Fibroblast of skin of back (primary cell): ENCODE results near the gene GPR151. TPM values are rescaled to one million over a fixed set of nuclear protein-coding genes. Genes with fewer than 3 reads are reported as not detected.
"Not testable (repeated sequence)": the region's sequence is repeated elsewhere in the genome, so short reads cannot be mapped to it uniquely, and the experiment has no call there.

Source experiments
- DNase-seq: peaks from one replicate; pipeline ENCODE4 v3.0.0-alpha.2; 2013
- polyA plus RNA-seq, 2 experiments: library from polyadenylated mRNA; unstranded; fragments of 120-200 nt; gene quantifications; one replicate each; pipeline ENCODE4 v1.2.1, GENCODE V29; 2013; ENCODE audit not compliant: insufficient read length in 2 of 2

Gene GPR151
- not detected for polyA plus RNA-seq (2013, experiment 1 of 2; ENCODE audit: insufficient read length)
- not detected for polyA plus RNA-seq (2013, experiment 2 of 2; ENCODE audit: insufficient read length)

DNA sequence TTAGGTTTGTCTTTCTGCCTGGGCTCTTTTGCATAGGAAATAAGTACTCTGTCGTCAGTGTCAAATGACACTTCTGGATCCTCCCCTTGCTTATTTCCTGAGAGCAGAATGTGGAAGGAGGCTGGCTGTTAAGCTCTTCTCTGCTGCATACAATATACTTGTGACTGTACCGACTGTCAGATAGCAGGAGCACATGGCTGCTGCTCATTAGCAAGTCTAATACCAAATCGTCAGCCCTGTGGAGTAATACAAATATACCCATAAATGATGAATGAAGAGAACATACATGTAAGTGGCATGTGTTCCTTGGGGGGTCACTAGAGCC lies at the start of gene GPR151:
TSS of gene GPR151 (minus strand) at position 40 of the 325 bp plus-strand sequence. CDS start 77 bp downstream, outside the sequence.
- DNase-seq, result no peak

DNA sequence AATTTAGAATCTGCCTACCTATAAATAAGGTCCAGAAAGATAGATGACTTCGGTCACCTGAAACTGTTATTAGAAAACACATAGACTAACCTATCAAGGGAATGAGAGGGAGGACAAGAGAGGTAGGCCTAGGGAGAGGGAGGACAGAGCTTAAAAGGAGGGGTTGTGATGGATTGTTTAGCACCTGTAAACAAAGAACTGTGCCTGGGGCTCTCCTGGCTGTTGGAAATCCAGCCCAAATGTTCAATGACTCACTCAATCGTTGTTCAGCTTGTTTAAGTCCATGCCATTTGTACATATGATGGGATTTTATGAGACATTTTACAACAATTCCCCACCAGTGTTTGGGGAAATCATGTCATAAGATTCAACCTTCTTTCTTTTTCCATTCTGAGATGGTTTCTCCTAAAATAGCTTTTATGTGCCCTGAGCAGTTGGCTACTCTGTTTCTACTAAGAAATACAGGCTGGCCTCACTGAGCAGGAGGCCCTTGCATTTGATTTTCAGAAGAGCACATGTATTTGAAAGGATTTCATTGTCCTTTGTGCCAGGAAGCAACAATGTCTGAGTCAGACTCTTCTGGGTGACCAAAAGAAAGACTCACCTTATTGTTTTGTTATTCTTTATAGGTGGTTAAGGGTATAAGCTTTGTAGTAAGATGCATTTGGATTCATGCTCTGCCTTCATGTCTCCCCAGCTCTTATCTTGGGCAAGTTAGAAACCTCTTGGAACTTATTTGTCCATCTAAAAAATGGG lies 48.2 kb upstream of the GPR151 start:
- DNase-seq, result no peak

DNA sequence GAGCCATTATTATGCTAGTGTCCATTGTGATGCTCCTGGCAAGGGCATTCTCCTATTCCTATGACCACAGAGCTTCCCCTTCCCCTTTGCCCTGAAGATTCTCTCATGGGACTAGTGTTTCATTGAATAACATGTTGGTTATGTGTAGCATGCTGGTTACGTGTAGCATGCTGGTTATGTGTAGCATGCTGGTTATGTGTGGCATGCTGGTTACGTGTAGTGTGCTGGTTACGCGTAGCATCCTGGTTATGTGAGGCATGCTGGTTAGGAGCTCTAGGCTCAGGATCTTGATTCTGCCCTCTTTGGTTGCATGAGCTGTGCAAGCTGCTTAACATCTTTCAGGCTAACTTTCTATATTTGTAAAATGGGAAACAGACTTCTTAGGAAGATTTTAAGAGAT lies 46.5 kb upstream of the GPR151 start:
- no peak for DNase-seq

DNA sequence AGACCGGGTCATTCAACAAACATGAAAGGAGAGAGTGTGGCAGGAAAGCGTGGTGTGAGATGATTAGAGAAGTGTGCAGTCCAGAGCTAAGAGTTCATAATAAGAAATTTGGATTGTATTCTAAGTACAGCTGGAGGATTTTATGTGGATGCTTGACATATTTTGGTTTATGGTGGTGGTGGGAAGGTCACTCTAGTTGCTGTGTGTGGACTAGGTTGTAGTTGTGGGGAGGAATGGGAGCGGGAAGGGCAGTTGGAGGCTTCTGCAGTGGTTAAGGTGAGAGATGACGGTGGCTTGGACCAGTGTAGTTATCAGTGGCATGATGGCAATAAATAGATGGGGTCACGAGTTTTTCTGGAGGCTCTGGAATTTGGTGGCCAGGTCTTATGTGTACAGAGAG lies 45.7 kb upstream of the GPR151 start:
- peak; percentile 24 for DNase-seq

DNA sequence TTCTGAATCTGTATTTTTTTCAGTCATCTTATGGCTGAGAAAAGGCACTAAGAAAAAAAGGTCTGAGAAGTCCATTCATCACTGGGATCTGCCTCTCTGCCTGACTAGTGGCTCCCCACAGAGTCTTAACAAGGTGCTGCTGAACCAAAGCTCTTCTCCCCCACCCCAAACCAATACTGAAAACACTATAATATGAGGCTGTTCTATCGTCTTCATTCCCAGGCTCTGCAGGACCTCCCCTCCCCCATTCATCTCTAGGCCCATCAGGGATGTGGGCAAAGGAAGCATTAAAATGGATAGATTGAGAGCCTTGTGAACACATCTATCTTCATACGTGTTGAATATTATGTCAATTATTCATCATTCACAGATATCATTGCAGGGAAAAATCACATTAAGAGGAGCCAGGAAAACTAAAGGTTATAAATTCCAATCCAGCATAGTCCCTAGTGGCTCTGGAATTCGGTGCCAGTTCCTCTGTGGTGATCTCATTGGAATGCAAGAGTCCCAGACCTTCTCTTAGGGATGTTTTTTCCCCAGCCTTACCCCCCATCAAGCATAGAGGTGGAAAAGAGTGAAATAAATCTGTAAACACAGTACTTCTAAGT lies 44.3 kb upstream of the GPR151 start:
- peak; percentile 89 for DNase-seq

DNA sequence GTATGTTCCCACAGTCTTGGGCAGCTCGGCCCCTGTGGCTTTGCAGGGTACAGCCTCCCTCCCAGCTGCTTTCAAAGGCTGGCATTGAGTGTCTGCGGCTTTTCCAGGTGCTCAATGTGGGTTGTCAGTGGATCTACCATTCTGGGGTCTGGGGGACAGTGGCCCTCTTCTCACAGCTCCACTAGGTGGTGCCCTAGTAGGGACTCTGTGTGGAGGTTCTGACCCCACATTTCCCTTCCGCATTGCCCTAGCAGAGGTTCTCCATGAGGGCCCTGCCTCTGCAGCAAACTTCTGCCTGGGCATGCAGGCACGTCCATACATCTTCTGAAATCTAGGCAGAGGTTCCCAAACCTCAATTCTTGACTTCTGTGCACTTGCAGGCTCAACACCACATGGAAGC lies 40.9 kb upstream of the GPR151 start:
- DNase-seq, result not testable (repeated sequence)

DNA sequence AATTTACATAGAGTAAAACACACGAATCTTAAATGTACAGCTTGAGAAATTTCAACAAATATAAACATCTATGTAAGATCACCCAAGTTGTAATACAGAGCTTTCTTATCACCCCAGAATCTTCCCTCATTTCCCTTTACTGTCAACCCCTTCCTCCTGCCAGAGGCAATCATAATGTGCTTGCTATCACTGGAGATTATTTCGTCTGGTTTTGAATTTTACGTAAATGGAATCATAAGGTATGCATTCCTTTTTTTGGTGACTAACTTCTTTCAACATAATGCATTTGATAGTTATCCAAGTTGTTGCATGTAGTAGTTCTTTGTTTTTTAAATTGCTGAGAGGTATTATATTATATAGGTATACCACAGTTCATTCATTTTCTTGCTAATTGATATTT lies 37.5 kb upstream of the GPR151 start:
- DNase-seq, result no peak

DNA sequence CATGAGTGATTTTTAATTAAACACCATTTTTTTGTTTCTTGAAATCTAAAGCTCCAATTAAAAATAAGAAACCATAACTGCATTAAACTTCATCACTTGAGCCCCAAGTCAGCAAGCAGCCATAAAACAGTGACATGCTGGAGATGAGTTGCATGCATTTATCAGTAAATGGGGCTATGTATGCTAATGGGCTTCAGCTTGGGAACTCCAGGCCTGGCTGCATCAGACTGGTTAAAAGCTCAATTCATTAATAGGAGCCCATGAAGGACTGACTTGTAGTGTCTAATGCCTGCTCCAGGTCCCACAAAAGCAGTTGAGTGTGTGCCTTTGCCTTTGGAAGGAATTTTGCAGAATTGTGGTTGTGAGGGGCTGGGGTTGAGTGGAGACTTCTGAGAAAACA lies 33.6 kb upstream of the GPR151 start:
- DNase-seq, result no peak

DNA sequence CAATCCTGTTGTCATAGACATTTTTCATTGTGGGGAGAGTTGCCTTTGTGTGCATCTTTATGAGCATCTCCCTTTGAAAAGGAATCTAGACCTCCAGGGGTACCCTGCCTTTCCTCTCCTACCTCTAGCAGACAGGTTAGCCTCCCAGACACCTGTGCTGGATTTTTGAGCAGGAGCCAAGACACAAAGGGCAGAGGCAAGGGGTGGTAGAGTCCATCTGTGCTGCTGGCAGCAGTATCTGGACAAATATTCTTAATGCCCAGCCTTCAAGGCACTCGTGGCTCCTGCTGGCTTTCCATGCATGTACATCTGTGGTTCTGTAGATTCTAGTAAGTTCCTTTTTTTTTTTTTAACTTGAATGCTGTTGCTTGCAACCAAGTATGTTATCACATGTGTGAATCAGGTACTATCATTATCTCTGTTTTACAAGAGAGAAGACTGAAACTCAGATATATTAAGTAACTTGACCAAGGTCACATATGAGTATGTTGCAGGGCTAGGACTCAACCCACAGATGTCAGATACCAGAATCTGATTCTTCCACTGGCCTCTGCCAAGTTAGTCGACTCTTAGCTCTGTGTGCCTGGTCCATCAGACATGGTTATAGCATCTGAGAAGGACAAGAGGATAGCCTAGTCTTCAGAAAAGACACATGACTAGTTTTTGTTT lies 32.9 kb upstream of the GPR151 start:
- no peak for DNase-seq

DNA sequence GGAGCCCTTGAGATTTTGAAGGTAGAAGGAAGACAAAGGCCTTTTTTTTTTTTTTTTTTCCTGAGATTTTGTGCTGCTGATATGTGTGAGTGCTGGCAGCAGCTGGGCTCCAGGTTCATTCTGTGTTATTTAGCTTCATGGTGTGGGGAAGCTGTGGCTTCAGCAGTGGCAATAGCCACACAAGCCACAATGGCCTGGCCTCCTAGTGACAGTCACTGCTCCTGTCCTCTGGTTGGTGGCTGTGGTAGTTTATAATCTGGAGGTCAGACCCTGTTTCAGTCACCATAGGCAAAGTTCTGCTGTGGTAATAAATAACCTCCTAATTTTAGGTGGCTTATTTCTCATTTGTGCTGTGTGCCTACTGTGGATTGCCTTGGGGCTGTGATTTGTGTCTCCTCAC lies 28.2 kb upstream of the GPR151 start:
- DNase-seq, result no peak

DNA sequence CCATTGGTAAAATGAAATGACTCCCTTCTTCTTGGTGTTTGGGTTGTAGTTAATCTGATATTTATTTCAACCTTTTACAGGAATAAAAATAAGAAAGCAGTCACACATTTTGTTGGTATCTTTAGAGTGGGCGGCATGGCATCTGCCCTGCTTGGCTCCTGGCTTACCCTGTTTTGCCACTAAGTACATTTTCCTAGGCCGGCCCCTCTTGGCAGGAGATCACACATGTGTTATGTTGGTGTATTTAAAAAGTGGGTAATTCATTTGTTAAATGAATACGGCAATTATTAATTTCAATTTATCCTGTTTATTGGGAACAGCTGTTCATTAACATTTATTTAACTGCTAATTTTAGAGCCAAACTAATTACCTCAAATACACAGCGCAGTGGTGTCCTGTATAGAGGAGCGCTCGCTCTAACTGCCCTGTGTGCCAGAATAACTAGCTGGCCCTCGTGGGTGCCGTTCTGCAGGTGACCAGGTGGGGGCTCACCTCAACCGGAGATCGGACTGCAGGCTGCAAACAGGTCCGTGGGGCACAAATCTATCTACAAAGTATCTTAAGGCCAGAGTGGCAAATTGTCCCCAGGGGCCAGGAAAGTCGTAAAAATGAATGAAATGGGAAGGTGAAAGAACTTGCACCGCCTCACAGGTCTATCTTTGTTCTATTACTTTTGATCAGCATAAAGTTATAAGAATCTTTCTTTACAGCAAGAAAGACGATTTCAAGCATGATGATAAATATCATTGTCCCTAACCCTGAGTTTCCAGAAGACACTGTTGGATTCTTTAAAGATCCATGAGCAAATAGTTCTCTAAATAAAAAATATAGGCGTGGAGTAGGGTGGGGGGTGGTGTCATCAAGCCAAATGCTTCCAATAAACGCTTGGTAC lies 26.2 kb upstream of the GPR151 start:
- DNase-seq, result peak; percentile 40

DNA sequence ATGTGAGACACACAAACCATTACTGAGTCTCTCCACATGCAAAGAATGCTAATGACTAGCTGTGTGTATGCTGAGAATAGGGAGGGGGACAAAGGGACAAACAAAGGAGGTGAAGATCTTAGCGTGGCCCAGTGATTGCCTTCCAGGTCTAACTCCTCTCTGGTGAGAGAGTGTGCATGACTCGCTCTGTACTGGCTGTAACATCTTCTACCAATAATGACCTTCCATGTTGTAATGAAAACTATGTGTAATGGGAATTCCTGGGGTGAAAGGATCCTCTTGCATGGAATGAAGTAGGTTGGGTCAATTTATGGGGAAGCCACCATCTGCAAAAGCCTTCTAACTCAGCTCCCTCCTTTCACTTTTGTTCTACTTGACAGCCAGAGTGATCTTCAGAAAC lies 24.4 kb upstream of the GPR151 start:
- DNase-seq, result no peak

DNA sequence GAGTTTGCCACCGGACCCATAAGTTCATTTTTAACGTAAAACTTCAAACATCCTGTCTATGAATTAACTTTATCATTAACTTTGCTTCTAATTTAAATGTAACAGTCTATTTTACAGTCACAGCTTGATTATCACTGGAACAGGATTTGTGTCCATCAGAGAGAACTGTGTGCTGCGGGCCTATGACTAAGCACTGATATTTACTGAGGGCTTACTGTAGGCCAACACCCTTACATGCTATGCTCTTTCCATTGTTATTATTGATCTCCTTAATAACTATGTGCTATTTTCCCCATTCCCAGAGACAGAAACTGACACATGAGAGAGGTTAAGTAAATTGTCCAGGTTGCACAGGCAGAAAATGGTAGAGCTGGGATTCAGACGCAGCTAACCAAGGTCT lies 24.0 kb upstream of the GPR151 start:
- no peak for DNase-seq

DNA sequence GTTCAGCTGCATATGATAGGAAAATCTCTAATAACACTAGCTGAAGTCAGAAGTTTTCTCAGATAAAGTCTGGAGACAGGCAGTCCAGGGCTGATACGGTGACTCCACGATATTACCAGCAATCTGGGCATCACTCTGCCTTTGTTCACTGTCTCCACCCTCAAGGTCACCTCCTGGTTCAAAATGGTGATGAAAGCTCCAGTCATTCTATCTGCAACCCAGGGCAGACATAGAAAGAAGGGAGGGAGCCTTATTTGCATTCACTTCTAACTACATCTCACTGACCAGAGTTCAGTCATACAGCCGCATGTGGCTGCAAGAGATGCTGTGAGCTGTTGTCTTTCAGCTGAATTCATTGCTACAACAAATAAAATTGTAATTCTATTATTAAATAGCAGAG lies 22.4 kb upstream of the GPR151 start:
- no peak for DNase-seq

DNA sequence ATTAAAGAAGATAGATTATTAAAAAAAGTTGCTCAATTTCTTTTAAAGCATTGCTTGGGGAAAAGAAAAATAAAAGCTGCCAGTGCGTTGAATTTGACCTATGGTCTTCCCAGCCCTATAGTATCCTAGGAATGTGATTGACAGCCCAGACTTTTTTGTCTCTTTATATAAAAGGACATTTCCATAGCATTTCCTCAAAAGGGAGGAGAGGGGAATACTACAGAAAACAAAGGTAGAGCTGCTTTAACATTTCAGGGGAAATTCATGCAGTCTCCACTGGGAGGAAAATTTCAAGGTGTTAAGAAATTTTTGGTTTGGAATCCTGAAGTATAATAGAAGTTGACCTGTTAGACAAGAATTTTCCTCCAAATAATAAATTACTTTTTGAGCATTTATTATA lies 17.9 kb upstream of the GPR151 start:
- no peak for DNase-seq

DNA sequence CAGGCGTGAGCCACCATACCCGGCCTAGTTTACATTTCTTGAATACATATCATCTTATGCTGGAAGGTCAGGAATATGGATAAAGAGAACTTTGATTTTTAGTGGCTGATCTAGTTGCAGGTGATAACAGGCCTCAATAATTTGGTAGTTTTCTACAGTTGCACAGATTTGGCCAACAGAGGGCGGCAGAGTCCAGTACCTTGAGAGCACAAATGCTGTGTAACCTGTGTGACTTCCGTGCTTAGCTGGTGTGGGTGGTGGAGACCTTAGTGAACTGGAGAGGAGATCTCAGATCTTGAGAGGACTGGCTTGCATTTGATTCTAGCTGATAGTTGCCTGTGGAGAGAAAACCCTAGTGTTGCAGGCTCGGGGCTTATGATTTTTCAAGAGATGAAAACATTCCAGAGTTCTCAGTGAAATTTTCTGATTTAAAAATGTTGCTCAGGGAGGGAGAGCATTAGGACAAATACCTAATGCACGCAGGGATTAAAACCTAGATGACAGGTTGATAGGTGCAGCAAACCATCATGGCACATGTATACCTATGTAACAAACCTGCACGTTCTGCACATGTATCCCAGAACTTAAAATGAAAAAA lies 17.4 kb upstream of the GPR151 start:
- peak; percentile 58 for DNase-seq

DNA sequence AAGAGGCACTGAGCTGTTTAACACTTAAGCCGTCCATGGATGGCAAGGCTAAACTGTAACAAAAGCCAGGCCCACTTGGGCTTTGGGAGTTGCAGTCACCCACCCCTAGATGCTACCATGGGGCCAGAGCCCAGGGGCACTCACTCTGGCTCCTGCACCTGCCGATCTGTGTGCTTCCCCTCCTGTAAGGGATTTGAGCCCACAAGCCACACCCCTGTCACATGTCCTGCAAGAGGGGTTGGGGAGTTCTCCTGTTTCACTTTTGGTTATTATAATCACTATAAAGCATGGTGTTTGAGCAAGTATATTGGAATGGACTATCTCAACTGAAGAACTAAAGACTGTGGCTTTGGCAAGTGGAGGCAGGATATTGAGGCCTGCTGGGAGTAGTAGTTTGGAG lies 14.0 kb upstream of the GPR151 start:
- no peak for DNase-seq

DNA sequence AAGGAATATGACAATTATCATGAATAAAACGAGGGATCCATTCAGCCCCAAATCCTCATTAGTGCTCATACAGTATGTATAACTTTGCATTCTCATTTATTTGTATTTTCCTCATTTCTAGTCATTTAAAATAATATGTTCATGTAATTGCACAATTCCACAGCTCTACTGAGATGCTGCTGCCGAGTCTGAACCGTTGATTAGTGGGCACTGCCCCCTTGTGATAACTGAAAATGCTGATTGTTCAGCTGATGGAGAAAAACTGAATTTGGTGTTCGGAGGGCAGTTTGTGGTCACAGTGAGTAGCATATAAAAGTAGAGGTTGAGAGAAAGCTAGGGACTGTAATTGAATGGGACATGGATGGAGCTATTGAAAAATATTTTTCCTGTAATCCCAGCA lies 12.2 kb upstream of the GPR151 start:
- DNase-seq, result no peak

DNA sequence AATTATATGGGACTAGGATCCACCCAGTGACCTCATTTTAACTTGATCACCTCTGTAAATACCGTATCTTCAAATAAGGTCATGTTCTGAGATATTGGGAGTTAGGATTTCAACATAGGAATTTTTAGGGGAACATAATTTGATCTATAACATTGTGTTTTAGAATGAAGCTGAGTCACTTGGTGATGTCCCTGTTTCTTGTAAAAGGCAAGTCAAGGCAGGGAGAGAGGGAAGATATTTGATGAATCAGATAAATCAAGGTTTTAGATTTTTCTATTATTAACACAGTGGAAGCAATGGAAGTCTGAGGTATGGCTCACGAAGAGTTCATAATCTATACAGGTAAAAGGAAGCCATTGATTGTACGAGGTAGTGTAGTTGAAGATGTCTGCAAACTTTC lies 11.8 kb upstream of the GPR151 start:
- no peak for DNase-seq

DNA sequence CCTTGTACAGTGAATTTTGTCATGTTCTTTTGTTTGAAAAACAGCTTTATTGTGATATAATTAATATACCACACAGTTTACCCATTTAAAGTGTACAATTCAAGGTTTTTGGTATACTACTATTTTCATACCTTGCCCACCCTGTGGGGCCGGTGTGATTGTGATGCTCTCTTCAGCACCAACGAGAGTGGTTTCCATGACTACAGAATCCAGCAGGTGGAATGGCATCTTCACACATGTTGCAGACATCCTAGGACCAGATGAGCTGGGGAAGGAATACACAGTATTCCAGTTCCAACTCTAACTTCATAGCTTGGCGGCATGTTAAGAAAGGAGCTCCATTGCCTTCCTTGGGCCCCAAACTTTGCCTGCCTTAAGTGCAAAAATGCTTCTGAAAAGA lies 7.7 kb upstream of the GPR151 start:
- no peak for DNase-seq

DNA sequence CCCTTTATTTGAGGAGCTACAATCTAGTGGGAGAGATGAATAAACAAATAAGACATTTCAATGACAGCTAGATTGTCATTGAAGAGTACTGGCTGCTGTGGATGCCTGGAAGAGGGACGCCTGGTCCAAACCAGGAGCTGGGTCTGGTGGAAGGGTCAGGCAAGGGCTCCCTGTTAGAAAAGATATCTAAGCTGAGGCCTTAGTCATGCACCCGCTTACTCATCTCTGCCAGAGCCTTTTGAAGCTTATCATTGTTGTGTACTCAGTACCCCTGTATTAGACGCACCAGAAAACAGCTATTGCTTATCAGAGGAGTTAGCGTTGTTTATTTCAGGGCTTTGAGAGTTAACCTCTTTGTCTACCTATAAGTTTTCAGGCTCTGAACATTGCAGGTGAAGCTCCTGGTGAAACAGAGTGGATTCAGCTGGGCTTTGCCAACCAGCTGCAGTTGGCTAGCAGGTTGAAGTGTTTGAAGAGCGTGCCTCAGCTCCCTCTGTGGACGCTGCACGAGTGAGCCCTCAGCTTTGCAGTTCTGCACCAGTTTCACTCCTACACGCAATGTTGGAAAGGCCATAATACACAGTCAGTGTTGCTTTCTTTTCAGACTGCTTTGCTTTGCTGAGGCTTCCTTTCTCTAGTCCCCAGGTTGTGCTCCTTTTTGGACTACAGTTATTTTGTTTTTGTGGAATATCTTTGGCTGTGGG lies 5.6 kb upstream of the GPR151 start:
- DNase-seq, result no peak

DNA sequence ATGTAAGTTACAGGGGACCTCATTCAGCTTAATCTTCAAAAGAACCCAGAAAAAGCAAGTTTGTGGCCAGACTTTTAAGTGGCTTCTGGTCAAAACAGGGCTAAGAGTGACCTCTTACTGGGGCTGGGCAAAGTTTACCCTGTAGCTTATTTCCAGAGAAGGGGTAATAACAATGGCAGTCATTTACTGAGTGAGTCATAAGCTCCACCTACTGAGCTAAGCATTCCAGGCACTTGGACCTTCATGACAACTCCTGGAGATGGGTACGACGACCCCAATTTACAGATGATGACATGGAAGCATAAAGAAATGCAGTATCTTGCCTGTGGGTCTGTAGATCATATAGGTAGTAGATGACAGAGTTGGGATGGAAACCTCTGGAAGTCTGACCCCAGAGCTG lies 4.7 kb upstream of the GPR151 start:
- DNase-seq, result no peak
